ENCODE measurements around the gene SQOR.
"Not testable (repeated sequence)": the region's sequence is repeated elsewhere in the genome, so short reads cannot be mapped to it uniquely, and the experiment has no call there.

Gene SQOR

GRCh38 chr15:45645026-45645980 is 10.5 kb downstream of the SQOR start:
- no peaks in the 10 kb centered on the region for H3K27me3 Mint-ChIP-seq
- no peaks in the 10 kb centered on the region for H3K9me3 Mint-ChIP-seq
- peak overlapping the region; percentile 23 for H3K4me3 Mint-ChIP-seq
- H3K36me3 Mint-ChIP-seq: peaks cover 11% of the 10 kb centered on the region
- H3K4me1 Mint-ChIP-seq: peaks cover 77% of the 10 kb centered on the region
- no peak overlapping the region for H3K27ac Mint-ChIP-seq

GRCh38 chr15:45646220-45646619 is 11.4 kb downstream of the SQOR start:
- Mint-ChIP-seq H3K36me3 (peaks cover 11% of the 10 kb centered on the region), H3K9me3 (no peaks in the 10 kb centered on the region), H3K27me3 (no peaks in the 10 kb centered on the region), H3K4me3 (no peak overlapping the region), H3K4me1 (peaks cover 70% of the 10 kb centered on the region), H3K27ac (no peak overlapping the region)

- H3K27me3 Mint-ChIP-seq: no peaks in the 10 kb centered on the region
- H3K9me3 Mint-ChIP-seq: no peaks in the 10 kb centered on the region
- no peak overlapping the region for H3K27ac Mint-ChIP-seq
Observed at GRCh38 chr15:45647828-45648227, 13.0 kb downstream of the SQOR start.

GRCh38 chr15:45648521-45649200 is 13.8 kb downstream of the SQOR start:
- no peaks in the 10 kb centered on the region for H3K9me3 Mint-ChIP-seq
- H3K27me3 Mint-ChIP-seq: no peaks in the 10 kb centered on the region
- peaks cover 63% of the 10 kb centered on the region for H3K4me1 Mint-ChIP-seq
- peaks cover 4% of the 10 kb centered on the region for H3K36me3 Mint-ChIP-seq
- no peak overlapping the region for H3K27ac Mint-ChIP-seq
- no peak overlapping the region for H3K4me3 Mint-ChIP-seq

More at GRCh38 chr15:45647828-45648227, 13.0 kb downstream of the SQOR start:
- Mint-ChIP-seq H3K4me1 (peaks cover 61% of the 10 kb centered on the region), H3K36me3 (peaks cover 4% of the 10 kb centered on the region), H3K4me3 (no peak overlapping the region)

DNA sequence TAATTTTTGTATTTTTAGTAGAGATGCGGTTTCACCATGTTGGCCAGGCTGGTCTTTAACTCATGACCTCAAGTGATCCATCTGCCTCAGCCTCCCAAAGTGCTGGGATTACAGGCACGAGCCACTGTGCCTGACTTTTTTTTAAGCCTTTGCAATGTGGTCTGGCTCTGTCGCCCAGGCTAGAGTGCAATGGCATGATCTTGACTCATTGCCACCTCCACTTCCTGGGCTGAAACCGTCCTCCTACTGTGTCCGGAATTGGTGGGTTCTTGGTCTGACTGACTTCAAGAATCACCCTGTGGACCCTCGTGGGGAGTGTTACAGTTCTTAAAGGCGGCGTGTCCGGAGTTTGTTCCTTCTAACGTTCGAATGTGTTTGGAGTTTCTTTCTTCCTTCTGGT is 15.2 kb downstream of the SQOR start:
- not testable (repeated sequence) for H3K36me3 Mint-ChIP-seq, H3K27me3 Mint-ChIP-seq
- peaks cover 61% of the 10 kb centered on the region for H3K4me1 Mint-ChIP-seq

GRCh38 chr15:45650889-45651525 is 16.2 kb downstream of the SQOR start:
- peaks cover 6% of the 10 kb centered on the region for H3K36me3 Mint-ChIP-seq
- H3K4me3 Mint-ChIP-seq: no peak overlapping the region
- no peaks in the 10 kb centered on the region for H3K27me3 Mint-ChIP-seq
- no peak overlapping the region for H3K27ac Mint-ChIP-seq
- H3K9me3 Mint-ChIP-seq: no peaks in the 10 kb centered on the region
- peaks cover 53% of the 10 kb centered on the region for H3K4me1 Mint-ChIP-seq

More for the DNA sequence above, 15.2 kb downstream of the SQOR start:
- not testable (repeated sequence) for H3K9me3 Mint-ChIP-seq, H3K27ac Mint-ChIP-seq, H3K4me3 Mint-ChIP-seq

- Mint-ChIP-seq H3K36me3 (peaks cover 6% of the 10 kb centered on the region), H3K4me3 (no peak overlapping the region), H3K27ac (no peak overlapping the region), H3K4me1 (peaks cover 49% of the 10 kb centered on the region), H3K27me3 (no peaks in the 10 kb centered on the region), H3K9me3 (no peaks in the 10 kb centered on the region)
Observed at GRCh38 chr15:45653702-45654424, 19.0 kb downstream of the SQOR start.

- no peaks in the 10 kb centered on the region for H3K27me3 Mint-ChIP-seq
- peaks cover 44% of the 10 kb centered on the region for H3K4me1 Mint-ChIP-seq
- H3K36me3 Mint-ChIP-seq: peaks cover 7% of the 10 kb centered on the region
- H3K9me3 Mint-ChIP-seq: no peaks in the 10 kb centered on the region
- H3K27ac Mint-ChIP-seq: no peak overlapping the region
- no peak overlapping the region for H3K4me3 Mint-ChIP-seq
Observed at GRCh38 chr15:45654749-45655148, 19.9 kb downstream of the SQOR start.

DNA sequence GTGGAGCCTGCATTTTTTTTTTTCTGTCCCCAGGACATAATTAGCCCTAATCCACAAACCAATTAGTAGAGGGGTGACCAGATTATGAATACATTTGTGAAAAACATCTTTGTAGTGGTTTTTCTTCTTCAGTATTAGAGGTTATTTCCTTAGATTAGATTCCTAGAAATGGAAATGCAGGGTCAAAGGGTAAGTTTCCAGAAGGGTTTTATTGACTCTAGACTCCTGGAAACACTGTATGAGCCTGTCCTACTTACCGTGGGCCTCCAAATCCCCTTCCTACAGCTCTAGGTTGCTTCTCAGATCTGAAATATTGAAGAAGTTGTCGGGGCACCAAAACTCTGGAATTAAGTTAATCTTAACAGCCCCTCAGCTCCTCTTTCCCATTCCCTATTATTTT is 22.4 kb downstream of the SQOR start:
- Mint-ChIP-seq H3K27me3 (no peaks in the 10 kb centered on the region), H3K27ac (no peak overlapping the region), H3K9me3 (no peaks in the 10 kb centered on the region), H3K36me3 (peaks cover 4% of the 10 kb centered on the region), H3K4me1 (peaks cover 36% of the 10 kb centered on the region), H3K4me3 (no peak overlapping the region)

- Mint-ChIP-seq H3K9me3 (no peaks in the 10 kb centered on the region), H3K4me3 (no peak overlapping the region), H3K36me3 (peaks cover 4% of the 10 kb centered on the region), H3K27ac (peak overlapping the region; percentile 74), H3K4me1 (peaks cover 33% of the 10 kb centered on the region), H3K27me3 (no peaks in the 10 kb centered on the region)
Observed at GRCh38 chr15:45657764-45658545, 23.1 kb downstream of the SQOR start.

DNA sequence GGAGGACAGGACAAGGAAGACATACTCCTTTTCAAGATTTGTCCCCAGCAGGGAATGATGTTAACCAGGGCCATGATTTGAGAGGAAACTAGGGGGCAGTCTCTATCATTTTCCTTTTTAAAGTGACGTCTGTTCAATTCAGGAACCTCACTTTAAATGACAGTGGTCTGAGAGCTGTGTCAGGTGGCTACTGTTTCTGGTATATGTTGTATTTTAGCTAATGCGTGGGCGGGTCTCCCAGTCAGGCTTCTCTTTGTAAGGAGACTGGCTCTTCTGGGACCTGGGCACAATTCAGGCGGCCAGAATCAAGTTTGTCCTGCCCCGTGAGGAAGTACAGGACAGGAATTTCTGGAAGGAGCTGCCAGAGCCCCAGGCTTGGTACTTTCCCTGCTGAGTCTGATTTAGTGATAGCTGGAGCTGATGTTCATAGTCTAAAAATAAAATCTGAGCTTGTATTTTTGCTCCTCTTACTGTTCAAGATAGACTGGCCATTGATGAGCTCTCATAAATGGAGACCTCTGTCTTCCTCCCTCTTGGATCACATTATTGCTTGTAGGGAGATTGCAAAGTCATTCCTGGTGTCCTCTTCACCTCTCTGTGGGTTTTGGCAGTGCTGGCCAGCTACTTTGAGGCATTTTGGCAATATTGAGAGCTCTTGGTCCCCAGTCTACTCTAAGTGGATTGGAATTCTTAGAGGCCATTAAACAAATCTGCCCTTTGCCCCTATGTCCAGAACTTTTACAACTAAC is 25.6 kb downstream of the SQOR start:
- H3K9me3 Mint-ChIP-seq: no peaks in the 10 kb centered on the region
- no peak overlapping the region for H3K27ac Mint-ChIP-seq
- H3K4me1 Mint-ChIP-seq: peaks cover 19% of the 10 kb centered on the region
- H3K36me3 Mint-ChIP-seq: peaks cover 9% of the 10 kb centered on the region
- H3K4me3 Mint-ChIP-seq: no peak overlapping the region
- no peaks in the 10 kb centered on the region for H3K27me3 Mint-ChIP-seq

DNA sequence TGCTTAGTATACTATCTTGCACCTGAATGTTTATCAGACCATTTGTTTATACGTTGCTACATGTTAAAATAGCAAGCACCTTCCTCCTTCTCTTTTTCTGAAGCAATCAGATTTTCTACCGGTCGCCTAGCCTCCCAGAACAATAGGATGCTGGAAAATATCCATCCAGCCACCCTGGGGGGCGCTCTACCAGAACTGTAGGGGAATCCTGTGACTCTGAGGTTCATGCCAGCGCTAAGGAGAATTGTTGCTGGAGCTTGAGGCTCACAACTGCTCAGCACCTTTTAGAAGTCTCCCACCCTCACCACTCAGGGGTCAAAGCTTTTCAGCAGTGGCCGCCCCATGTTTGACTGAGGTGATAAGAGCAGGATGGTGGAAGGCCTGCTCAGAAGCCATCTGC is 27.5 kb downstream of the SQOR start:
- Mint-ChIP-seq H3K36me3 (peaks cover 15% of the 10 kb centered on the region), H3K4me1 (peaks cover 19% of the 10 kb centered on the region), H3K9me3 (no peaks in the 10 kb centered on the region), H3K27me3 (no peaks in the 10 kb centered on the region), H3K4me3 (no peak overlapping the region), H3K27ac (no peak overlapping the region)

DNA sequence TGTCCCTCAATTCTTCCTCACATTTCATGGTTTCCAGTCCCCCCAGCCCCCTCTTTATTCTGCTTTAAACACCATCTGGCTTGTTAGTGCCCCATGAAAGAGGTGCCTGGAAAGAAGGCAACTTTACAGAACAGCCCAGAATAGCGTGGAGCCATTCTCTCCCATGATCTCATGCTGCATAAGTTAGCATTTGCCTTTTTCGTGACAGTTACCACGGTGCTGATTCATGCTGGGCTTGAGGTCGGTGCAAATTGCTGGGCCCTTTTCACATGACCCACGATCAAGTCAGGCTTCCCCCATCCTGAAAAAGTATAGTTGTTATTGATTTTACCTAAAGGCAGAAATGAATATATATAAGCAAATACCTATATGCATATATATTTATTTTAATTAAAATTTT is 29.6 kb downstream of the SQOR start:
- Mint-ChIP-seq H3K9me3 (no peaks in the 10 kb centered on the region), H3K36me3 (peaks cover 17% of the 10 kb centered on the region), H3K27ac (no peak overlapping the region), H3K4me1 (peaks cover 10% of the 10 kb centered on the region), H3K27me3 (no peaks in the 10 kb centered on the region), H3K4me3 (no peak overlapping the region)

DNA sequence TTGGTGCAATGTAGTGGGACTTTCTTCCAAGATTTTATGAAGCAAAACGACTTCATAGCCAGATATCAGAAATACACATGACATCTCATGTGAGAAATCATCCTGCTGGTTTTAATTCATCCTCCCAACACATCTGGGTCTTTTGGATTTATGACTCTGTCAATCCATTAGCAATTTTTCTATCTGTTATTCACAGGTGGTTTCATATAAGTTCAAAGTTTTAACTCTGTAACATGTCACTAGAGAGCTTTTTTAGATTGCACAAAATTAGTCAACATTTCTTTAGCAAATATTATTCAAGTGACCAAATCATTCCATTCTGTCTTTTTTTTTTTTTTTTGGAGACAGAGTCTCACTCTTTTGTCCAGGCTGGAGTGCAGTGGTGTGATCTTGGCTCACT is 30.4 kb downstream of the SQOR start:
- Mint-ChIP-seq H3K9me3 (no peaks in the 10 kb centered on the region), H3K27me3 (no peaks in the 10 kb centered on the region), H3K36me3 (peaks cover 19% of the 10 kb centered on the region), H3K4me1 (peaks cover 6% of the 10 kb centered on the region), H3K27ac (no peak overlapping the region), H3K4me3 (no peak overlapping the region)

All from activated naive CD4-positive, alpha-beta T cell treated with anti-CD3 and anti-CD28 coated beads, Interleukin-2, amount 50 U/mL, for 24 hours (primary cell).